Dedifferentiated amniotic fluid mesenchymal stem cell (primary cell): ENCODE data around the gene SMIM29.
A peak's percentile ranks its signal among the peaks of the same experiment; 100 is the strongest.

Source experiments
- DNase-seq: peaks from one replicate; pipeline ENCODE4 v3.0.0-alpha.2; 2016; ENCODE audit errors: extremely low spot score

Gene SMIM29

GRCh38 chr6:34226066-34226465 is 22.7 kb downstream of the SMIM29 start:
- DNase-seq: no peak

GRCh38 chr6:34225551-34225950 is 23.3 kb downstream of the SMIM29 start:
- no peak for DNase-seq

- DNase-seq: peak; percentile 84
These were observed 24.6 kb downstream of the SMIM29 start for GRCh38 chr6:34223956-34224940.

- DNase-seq: no peak
These were observed 25.3 kb downstream of the SMIM29 start for GRCh38 chr6:34223381-34223955.

- DNase-seq: no peak
These were observed 30.1 kb downstream of the SMIM29 start for GRCh38 chr6:34218691-34219090.

GRCh38 chr6:34213772-34214171 is 35.0 kb downstream of the SMIM29 start:
- DNase-seq: no peak

GRCh38 chr6:34207695-34208443 is 40.9 kb downstream of the SMIM29 start:
- DNase-seq: no peak

- DNase-seq: no peak
These were observed 42.1 kb downstream of the SMIM29 start for GRCh38 chr6:34206726-34207125.

GRCh38 chr6:34205916-34206315 is 42.9 kb downstream of the SMIM29 start:
- no peak for DNase-seq

- DNase-seq: no peak
These were observed 43.3 kb downstream of the SMIM29 start for GRCh38 chr6:34205466-34205865.

GRCh38 chr6:34204693-34205092 is 44.1 kb downstream of the SMIM29 start:
- DNase-seq: no peak

- no peak for DNase-seq
These were observed 46.2 kb downstream of the SMIM29 start for GRCh38 chr6:34202329-34203201.

- no peak for DNase-seq
These were observed 47.2 kb downstream of the SMIM29 start for GRCh38 chr6:34201455-34202107.

- DNase-seq: no peak
These were observed 48.4 kb downstream of the SMIM29 start for GRCh38 chr6:34200340-34200971.

- DNase-seq: no peak
These were observed 52.0 kb downstream of the SMIM29 start for GRCh38 chr6:34196833-34197195.
